SK-N-MC (cell line): Measurements from ENCODE around the gene CDYL.

ENCODE experiments used
- EZH2 ChIP-seq: fragments of 200-600 bp; sonication (generic); IDR thresholded peaks from one replicate; pipeline ENCODE4 v1.6.1; 2017; ENCODE audit warnings: antibody characterized with exemption
- FOXP2 ChIP-seq: optimal IDR thresholded peaks from 2 replicates; pipeline ENCODE3; 2011; ENCODE audit warnings: mild to moderate bottlenecking, moderate library complexity; ENCODE audit not compliant: insufficient read depth; ENCODE audit errors: extremely low read length, control extremely low read depth
- POLR2AphosphoS5 ChIP-seq: IDR thresholded peaks from 2 replicates; pipeline ENCODE4 v1.6.1; 2012; ENCODE audit warnings: mild to moderate bottlenecking, low read depth, low read length, borderline replicate concordance

DNA sequence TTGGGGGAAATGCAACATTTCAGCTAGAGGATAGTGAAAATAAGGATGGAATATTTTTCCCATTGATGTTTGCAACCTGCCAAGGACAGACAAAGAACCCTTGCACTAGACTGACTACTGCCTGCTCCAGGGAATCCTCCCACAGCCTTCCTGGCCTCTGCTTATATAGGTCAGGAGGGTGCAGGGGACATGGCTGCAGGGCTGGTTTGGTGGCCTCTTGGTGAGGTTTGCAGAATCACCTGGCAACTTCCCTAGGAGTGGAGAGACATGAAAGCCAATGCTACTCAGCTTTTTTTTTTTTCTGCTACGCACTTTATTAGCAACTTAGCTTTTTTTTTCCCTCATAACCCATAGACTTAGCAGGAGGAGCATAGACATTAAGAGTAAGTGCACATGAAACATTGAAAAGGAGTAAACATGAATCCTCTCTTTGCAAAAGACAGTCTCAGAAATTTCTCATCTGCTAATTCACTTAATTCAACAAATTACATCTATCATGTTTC lies 39.8 kb upstream of the CDYL start:
- no peak for TF ChIP-seq POLR2AphosphoS5
- TF ChIP-seq FOXP2: no peak
- no peak for TF ChIP-seq EZH2
